ENCODE measurements around the gene HECW1. TPM values are rescaled to one million over a fixed set of nuclear protein-coding genes. Genes with fewer than 3 reads are reported as not detected.

Gene HECW1
- total and polyA plus RNA-seq, 4 donors = 0.05 TPM; not detected in 3

GRCh38 chr7:43291789-43292188, 179.3 kb downstream of the HECW1 start:
- TF ChIP-seq ATF3 (IDR thresholded peaks at IDR 0.05) = no peak
- no peak for TF ChIP-seq SP1 (IDR thresholded peaks at IDR 0.05)
- no peak for TF ChIP-seq NR2F2 (IDR thresholded peaks at IDR 0.05)
- TF ChIP-seq RXRA (IDR thresholded peaks at IDR 0.05) = no peak
- no peak for TF ChIP-seq HNF4G (IDR thresholded peaks at IDR 0.05)
- no peak for TF ChIP-seq JUND (IDR thresholded peaks at IDR 0.05)
- no peak for TF ChIP-seq FOXA1 (IDR thresholded peaks at IDR 0.05)
- no peak for TF ChIP-seq MAX (IDR thresholded peaks at IDR 0.05)
- no peak for TF ChIP-seq ZBTB33 (IDR thresholded peaks at IDR 0.05)
- H3K27ac ChIP-seq (ENCODE audit: low read depth in 1 of 2, low read length in 2 of 2) = no peak overlapping the region
- H3K4me3 ChIP-seq (ENCODE audit: low read depth in 1 of 3, low read length in 3 of 3) = no peak overlapping the region
- no peaks in the 10 kb centered on the region for H3K36me3 ChIP-seq (ENCODE audit: control insufficient read depth in 4 of 4, insufficient read depth in 3 of 4, low read depth in 1 of 4, low read length in 3 of 4)
- 74% methylated on average over 3 of the region's 3 CpGs for WGBS
- DNase-seq (ENCODE audit: low spot score) = no peak
- H3K9me3 ChIP-seq (ENCODE audit: control insufficient read depth in 4 of 4, low read length in 3 of 4) = peaks cover 0 to 6% (median 3%) of the 10 kb centered on the region in 4 donors
- H3K4me1 ChIP-seq (ENCODE audit: control insufficient read depth in 4 of 4, insufficient read depth in 4 of 4, low read length in 3 of 4) = no peaks in the 10 kb centered on the region
- H3K9ac ChIP-seq (ENCODE audit: low read depth in 1 of 2, low read length in 2 of 2) = no peak overlapping the region
- peaks cover 0 to 4% (median 3%) of the 10 kb centered on the region in 4 donors for H3K27me3 ChIP-seq (ENCODE audit: control insufficient read depth in 4 of 4, insufficient read depth in 4 of 4, low read length in 3 of 4)

- no peak overlapping the region for H3K4me3 ChIP-seq (ENCODE audit: low read depth in 1 of 3, low read length in 3 of 3)
- no peak for DNase-seq (ENCODE audit: low spot score)
- H3K4me1 ChIP-seq (ENCODE audit: control insufficient read depth in 4 of 4, insufficient read depth in 4 of 4, low read length in 3 of 4) = no peaks in the 10 kb centered on the region
- peaks cover 0 to 6% (median 3%) of the 10 kb centered on the region in 4 donors for H3K9me3 ChIP-seq (ENCODE audit: control insufficient read depth in 4 of 4, low read length in 3 of 4)
- TF ChIP-seq FOXA1 (IDR thresholded peaks at IDR 0.05) (no peak), TAF1 (conservative IDR thresholded peaks at IDR 0.05) (no peak)
- no peak overlapping the region for H3K27ac ChIP-seq (ENCODE audit: low read depth in 1 of 2, low read length in 2 of 2)
- WGBS = 83% methylated on average over 1 of the region's 1 CpG
- no peak overlapping the region for H3K9ac ChIP-seq (ENCODE audit: low read depth in 1 of 2, low read length in 2 of 2)
- no peaks in the 10 kb centered on the region for H3K36me3 ChIP-seq (ENCODE audit: control insufficient read depth in 4 of 4, insufficient read depth in 3 of 4, low read depth in 1 of 4, low read length in 3 of 4)
- peaks cover 0 to 4% (median 3%) of the 10 kb centered on the region in 4 donors for H3K27me3 ChIP-seq (ENCODE audit: control insufficient read depth in 4 of 4, insufficient read depth in 4 of 4, low read length in 3 of 4)
Observed at GRCh38 chr7:43292384-43292783, 179.9 kb downstream of the HECW1 start.

GRCh38 chr7:43294080-43294630, 181.7 kb downstream of the HECW1 start:
- TF ChIP-seq HNF4G (IDR thresholded peaks at IDR 0.05) = no peak
- no peak for TF ChIP-seq YY1 (IDR thresholded peaks at IDR 0.05)
- no peak for TF ChIP-seq ATF3 (IDR thresholded peaks at IDR 0.05)
- TF ChIP-seq RXRA (IDR thresholded peaks at IDR 0.05) = no peak
- TF ChIP-seq CTCF (IDR thresholded peaks at IDR 0.05; ENCODE audit: low read depth, low read length, missing input control) = no peak
- no peak for TF ChIP-seq MAX (IDR thresholded peaks at IDR 0.05)
- TF ChIP-seq NR2F2 (IDR thresholded peaks at IDR 0.05) = no peak
- TF ChIP-seq SP1 (IDR thresholded peaks at IDR 0.05) = no peak
- TF ChIP-seq JUND (IDR thresholded peaks at IDR 0.05) = no peak
- no peak for TF ChIP-seq GABPA (IDR thresholded peaks at IDR 0.05 in 1 of 2, conservative IDR thresholded peaks at IDR 0.05 in 1 of 2)
- TF ChIP-seq EGR1 (IDR thresholded peaks at IDR 0.05; ENCODE audit: low read depth in 2 of 2) = no peak
- H3K4me3 ChIP-seq (ENCODE audit: low read depth in 1 of 3, low read length in 3 of 3) = no peak overlapping the region
- no peak overlapping the region for H3K27ac ChIP-seq (ENCODE audit: low read depth in 1 of 2, low read length in 2 of 2)
- peaks cover 0 to 6% (median 3%) of the 10 kb centered on the region in 4 donors for H3K9me3 ChIP-seq (ENCODE audit: control insufficient read depth in 4 of 4, low read length in 3 of 4)
- WGBS = 55% methylated on average over 5 of the region's 5 CpGs
- DNase-seq (ENCODE audit: low spot score) = no peak
- H3K9ac ChIP-seq (ENCODE audit: low read depth in 1 of 2, low read length in 2 of 2) = no peak overlapping the region
- no peaks in the 10 kb centered on the region for H3K36me3 ChIP-seq (ENCODE audit: control insufficient read depth in 4 of 4, insufficient read depth in 3 of 4, low read depth in 1 of 4, low read length in 3 of 4)
- no peaks in the 10 kb centered on the region for H3K4me1 ChIP-seq (ENCODE audit: control insufficient read depth in 4 of 4, insufficient read depth in 4 of 4, low read length in 3 of 4)
- peaks cover 0 to 4% (median 3%) of the 10 kb centered on the region in 4 donors for H3K27me3 ChIP-seq (ENCODE audit: control insufficient read depth in 4 of 4, insufficient read depth in 4 of 4, low read length in 3 of 4)
